NCI-H2196 (cell line): ENCODE data around the gene LAMC3.
"Not testable (repeated sequence)": the region's sequence is repeated elsewhere in the genome, so short reads cannot be mapped to it uniquely, and the experiment has no call there.

Experiments used
- DNase-seq: peaks from one replicate; lab custom pipeline; 2025; ENCODE audit not compliant: unreplicated experiment; lab: John Stamatoyannopoulos, UW

The LAMC3 gene

GRCh38 chr9:130991778-130992681, 16.9 kb upstream of the LAMC3 start:
- no peak for DNase-seq

GRCh38 chr9:130992682-130993032, 16.3 kb upstream of the LAMC3 start:
- no peak for DNase-seq

GRCh38 chr9:130993303-130994030, 15.5 kb upstream of the LAMC3 start:
- no peak for DNase-seq

GRCh38 chr9:130994135-130995085, 14.6 kb upstream of the LAMC3 start:
- DNase-seq = no peak

GRCh38 chr9:130995086-130996011, 13.6 kb upstream of the LAMC3 start:
- DNase-seq = peak; percentile 19

- no peak for DNase-seq
Observed at GRCh38 chr9:130996205-130996604, 12.8 kb upstream of the LAMC3 start.

- no peak for DNase-seq
Observed at GRCh38 chr9:130996676-130997394, 12.1 kb upstream of the LAMC3 start.

- DNase-seq = no peak
Observed at GRCh38 chr9:130997395-130997684, 11.6 kb upstream of the LAMC3 start.

GRCh38 chr9:130997925-130998596, 10.9 kb upstream of the LAMC3 start:
- peak; percentile 84 for DNase-seq

GRCh38 chr9:130998597-130999244, 10.3 kb upstream of the LAMC3 start:
- DNase-seq = no peak

GRCh38 chr9:130999245-130999623, 9.7 kb upstream of the LAMC3 start:
- no peak for DNase-seq

GRCh38 chr9:131000526-131000925, 8.4 kb upstream of the LAMC3 start:
- DNase-seq = not testable (repeated sequence)

GRCh38 chr9:131001021-131001420, 8.0 kb upstream of the LAMC3 start:
- DNase-seq = no peak

- no peak for DNase-seq
Observed at GRCh38 chr9:131001990-131002389, 7.0 kb upstream of the LAMC3 start.

- DNase-seq = no peak
Observed at GRCh38 chr9:131006601-131007000, 2.4 kb upstream of the LAMC3 start.

GRCh38 chr9:131008086-131008485, 888 bp upstream of the LAMC3 start:
- DNase-seq = no peak

GRCh38 chr9:131008563-131008908, 438 bp upstream of the LAMC3 start:
- no peak for DNase-seq

GRCh38 chr9:131010482-131011273, 1.7 kb downstream of the LAMC3 start:
- no peak for DNase-seq
